ENCODE results near the gene PSEN2.
"Not testable (repeated sequence)": the region's sequence is repeated elsewhere in the genome, so short reads cannot be mapped to it uniquely, and the experiment has no call there.

PSEN2 gene

GRCh38 chr1:226870401-226871279 lies at the start of gene PSEN2:
Gene PSEN2 (plus strand): TSS chr1:226870616. CDS start chr1:226881908, 11,292 bp downstream.
- DNase-seq: peak; percentile 60 to 83 (median 83)

- no peak for DNase-seq
These were observed 49.3 kb upstream of the PSEN2 start for GRCh38 chr1:226820941-226821718.

GRCh38 chr1:226821719-226822085 lies 48.7 kb upstream of the PSEN2 start:
- DNase-seq: no peak

- no peak for DNase-seq
These were observed 46.8 kb upstream of the PSEN2 start for GRCh38 chr1:226823643-226824042.

GRCh38 chr1:226825037-226825745 lies 45.2 kb upstream of the PSEN2 start:
- peak in 1 of 3 experiments; percentile 13 for DNase-seq

- DNase-seq: no peak
These were observed 44.7 kb upstream of the PSEN2 start for GRCh38 chr1:226825746-226826100.

DNA sequence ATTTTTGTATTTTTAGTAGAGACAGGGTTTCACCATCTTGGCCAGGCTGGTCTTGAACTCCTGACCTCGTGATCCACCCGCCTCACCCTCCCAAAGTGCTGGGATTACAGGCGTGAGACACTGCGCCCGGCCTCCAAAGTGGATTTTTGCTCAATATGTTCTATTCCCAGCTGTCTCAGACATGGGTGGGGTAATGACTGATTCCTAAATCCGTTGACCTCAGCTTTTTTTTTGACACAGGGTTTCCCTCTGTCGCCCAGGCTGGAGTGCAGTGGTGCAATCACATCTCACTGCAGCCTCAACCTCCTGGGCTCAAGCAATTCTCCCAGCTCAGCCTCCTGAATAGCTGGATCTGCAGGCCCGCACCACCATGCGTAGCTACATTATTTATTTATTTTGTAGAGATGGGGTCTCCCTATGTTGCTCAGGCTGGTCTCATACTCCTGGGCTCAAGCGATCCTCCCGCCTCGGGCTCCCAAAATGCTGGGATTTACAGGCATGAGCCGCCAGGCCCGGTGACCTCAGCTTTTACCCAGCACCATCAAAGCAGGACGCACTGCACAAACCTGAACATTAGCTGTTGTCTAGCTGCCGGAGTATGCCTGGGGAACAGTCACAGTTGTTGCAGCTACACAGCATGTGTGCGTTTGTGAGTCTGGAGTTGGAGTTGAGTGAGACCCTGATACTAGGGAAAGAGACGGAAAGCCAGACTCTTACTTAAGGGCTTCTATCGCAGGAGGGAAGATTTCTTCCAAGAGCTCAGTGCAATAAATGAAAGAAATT lies 43.7 kb upstream of the PSEN2 start:
- DNase-seq: no peak

DNA sequence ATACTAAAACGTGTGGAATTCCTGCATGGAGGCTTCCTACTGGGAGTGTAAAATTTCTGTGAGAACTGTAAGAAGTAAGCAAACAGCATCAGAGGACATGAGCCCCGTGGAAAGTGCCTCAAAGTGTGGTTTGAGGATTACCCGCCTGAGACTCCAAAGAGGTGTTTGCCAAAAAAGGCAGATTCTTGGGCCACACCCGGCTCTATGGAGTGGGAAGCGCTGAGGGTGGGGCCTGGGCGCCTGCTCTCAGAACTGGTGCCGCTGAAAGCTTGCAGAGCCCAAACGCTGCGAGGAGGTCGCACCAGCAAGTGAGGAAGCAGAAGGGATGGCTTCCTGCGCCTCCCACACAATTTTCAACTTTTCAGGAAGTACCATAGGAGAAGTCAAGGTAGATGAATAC lies 43.0 kb upstream of the PSEN2 start:
- no peak for DNase-seq

- peak; percentile 81 to 94 (median 83) for DNase-seq
These were observed 42.4 kb upstream of the PSEN2 start for GRCh38 chr1:226827968-226828513.

DNA sequence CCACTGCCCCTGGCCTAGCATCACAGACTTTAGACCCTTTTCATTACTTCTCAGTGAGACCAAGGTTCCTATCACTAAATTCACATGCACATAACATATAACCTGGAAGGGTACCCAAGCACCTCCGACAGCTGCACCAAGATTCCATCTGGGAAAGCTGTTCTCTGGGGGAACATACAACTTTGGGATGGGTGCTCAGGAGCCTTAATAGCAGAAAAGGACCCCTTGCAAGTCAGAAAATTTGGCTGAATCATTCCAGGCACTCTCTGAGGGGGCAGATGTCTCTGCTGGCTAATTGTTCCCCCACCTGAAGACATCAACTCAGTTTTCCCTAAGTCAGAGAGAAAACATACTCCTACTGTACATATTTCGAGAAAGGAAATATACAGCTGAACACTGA lies 41.3 kb upstream of the PSEN2 start:
- no peak for DNase-seq

DNA sequence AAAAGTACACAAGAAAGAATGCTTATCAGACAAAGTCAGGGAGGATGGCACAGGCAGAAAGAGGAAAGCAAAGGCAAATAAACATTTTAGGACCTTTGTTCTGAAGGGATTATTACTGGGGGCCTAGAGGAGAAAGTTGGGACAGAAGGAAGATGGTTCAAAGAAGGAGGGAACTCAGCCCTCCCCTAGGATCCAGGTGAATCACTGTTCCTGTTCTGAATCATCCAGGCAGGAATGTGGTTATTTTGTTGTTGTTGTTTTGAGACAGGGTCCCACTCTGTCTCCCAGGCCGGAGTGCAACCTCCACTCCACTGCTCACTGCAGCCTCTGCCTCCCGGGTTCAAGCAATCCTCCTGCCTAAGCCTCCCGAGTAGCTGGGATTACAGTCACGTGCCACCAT lies 38.5 kb upstream of the PSEN2 start:
- DNase-seq: no peak

GRCh38 chr1:226832613-226833012 lies 37.8 kb upstream of the PSEN2 start:
- no peak for DNase-seq

- not testable (repeated sequence) for DNase-seq
These were observed 36.2 kb upstream of the PSEN2 start for GRCh38 chr1:226834179-226834578.

DNA sequence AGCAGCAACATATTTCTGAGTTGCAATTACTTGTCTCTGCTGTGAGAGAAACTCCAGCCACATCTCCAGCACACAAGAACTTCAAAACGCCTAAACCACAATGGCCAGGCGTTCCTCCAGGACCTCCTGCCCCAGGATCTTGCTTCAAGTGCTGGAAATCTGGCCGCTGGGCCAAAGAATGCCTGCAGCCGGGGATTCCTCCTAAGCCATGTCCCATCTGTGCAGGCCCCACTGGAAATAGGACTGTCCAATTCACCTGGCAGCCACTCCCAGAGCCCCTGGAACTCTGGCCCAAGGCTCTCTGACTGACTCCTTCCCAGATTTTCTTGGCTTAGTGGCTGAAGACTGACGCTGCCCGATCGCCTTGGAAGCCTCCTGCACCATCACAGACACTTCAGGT lies 35.0 kb upstream of the PSEN2 start:
- not testable (repeated sequence) for DNase-seq

GRCh38 chr1:226837966-226838365 lies 32.5 kb upstream of the PSEN2 start:
- not testable (repeated sequence) for DNase-seq

- DNase-seq: no peak
These were observed 32.0 kb upstream of the PSEN2 start for GRCh38 chr1:226838456-226838855.

GRCh38 chr1:226845624-226846023 lies 24.8 kb upstream of the PSEN2 start:
- no peak for DNase-seq

GRCh38 chr1:226846786-226847185 lies 23.6 kb upstream of the PSEN2 start:
- no peak for DNase-seq

- DNase-seq: not testable (repeated sequence)
These were observed 15.9 kb upstream of the PSEN2 start for GRCh38 chr1:226854548-226854947.

DNA sequence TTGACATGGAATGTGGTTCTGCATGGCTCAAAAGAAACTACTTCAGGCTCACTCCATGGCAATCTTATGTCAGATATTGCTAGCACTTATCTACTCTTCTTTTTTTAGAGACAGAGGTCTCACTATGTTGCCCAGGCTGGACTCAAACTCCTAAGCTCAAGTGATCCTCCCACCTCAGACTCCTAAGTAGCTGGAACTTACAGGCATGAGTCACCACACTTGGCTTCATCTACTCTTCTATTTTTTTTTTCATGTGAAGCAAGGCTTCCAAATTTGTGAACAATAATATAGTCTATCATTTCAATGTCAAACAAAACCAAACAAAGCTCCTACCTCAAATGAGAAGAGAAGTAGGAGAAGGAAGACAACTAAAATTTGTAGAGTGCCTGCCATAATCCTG lies 7.5 kb upstream of the PSEN2 start:
- DNase-seq: no peak

DNA sequence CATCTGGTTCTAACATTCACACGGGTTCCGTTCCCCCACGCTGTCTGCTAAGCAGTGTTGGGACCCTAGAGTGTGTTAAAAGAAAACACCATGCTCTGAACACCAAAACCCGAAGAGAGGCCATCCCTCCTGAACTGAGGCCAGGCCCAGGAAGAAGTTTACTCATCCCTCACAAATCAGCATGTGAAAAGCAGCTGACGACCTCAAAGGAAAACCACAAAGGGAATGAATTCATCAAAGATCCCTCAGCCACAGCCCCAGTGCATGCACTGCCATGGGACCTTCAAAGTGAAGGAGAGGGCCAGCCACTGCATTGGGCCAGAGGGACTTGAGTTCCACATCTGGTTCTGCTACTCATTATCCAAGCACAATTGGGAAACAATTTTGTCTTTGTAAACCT lies 7.0 kb upstream of the PSEN2 start:
- no peak for DNase-seq

DNA sequence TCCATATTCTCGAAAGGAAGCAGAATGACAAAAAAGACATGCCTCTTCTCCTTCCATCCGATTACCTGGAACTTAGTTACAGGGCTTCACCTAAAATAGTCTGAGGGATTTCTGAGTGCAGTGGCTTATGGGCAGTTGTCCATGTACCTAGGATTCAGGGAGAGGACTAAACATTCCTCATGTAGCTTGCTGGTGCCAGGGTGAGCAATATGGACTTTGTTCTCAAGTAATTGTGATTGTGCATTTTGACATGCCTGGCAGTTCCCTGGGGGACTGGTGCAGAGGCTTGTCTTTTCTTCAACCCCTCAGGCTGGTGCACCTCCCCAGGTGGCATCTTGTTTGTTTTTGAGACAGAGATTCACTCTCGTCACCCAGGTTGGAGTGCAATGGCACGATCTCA lies 6.1 kb upstream of the PSEN2 start:
- DNase-seq: no peak

Measured in NCI-H1417 (cell line).